ENCODE measurements around the gene ANKH.
"Not testable (repeated sequence)": the region's sequence is repeated elsewhere in the genome, so short reads cannot be mapped to it uniquely, and the experiment has no call there.

Gene ANKH

DNA sequence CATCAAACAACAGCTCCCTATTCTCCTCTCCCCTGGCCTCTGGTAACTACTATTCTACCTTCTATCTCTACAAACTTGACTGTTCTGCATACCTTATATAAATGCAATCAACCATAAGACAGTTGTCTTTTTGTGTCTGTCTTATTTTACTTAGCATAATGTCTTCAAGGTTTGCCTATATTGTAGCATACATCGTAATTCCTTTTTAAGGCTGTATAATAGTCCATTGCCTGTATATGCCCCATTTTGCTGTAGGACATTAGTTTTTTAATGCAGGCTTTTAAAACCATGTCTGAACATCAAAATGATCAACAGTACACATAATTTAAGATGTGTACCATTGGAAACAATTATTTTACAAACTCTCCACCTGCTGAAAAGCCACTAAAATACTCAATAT is 12.4 kb downstream of the ANKH start:
- no peak for FAIRE-seq
- DNase-seq (ENCODE audit: insufficient read length, low spot score): no peak

DNA sequence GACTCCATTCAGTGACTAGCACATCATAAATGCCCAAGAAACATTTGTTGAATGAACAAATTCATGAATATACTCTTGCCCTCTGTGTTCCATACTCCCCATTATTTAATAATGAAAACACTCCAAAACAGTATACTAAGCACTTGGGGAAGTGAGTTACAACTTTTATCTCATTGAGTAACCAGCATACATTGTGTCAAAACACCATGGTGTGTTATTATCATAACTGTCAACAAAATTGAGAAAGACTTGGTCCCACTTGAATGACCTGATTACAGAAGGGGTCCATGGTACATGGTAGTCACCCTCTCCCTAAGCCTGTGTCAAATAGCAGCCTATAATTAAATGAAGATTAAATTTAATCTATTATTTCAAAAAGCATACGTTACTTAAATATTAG is 16.2 kb downstream of the ANKH start:
- DNase-seq (ENCODE audit: insufficient read length, low spot score) (no peak), FAIRE-seq (no peak)

DNA sequence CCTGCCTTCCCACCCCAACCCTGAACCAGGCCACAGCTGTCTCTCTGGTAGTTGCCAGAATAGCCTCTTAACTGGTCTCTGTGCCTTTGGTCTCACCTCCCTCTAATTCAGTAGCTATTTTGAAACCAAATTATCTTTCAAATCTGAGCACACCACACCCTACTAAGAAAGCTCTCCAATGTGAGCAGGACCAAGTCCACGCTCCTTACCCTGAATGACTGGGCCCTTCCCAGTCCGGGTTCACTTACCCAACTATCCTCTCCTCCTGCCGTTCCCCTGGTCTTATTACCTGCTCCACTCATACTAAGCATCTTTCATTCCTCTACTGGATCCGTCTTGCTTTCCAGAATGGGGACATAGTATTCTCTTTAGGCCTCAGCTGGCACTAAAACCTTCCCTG is 16.8 kb downstream of the ANKH start:
- no peak for FAIRE-seq
- no peak for DNase-seq (ENCODE audit: insufficient read length, low spot score)

DNA sequence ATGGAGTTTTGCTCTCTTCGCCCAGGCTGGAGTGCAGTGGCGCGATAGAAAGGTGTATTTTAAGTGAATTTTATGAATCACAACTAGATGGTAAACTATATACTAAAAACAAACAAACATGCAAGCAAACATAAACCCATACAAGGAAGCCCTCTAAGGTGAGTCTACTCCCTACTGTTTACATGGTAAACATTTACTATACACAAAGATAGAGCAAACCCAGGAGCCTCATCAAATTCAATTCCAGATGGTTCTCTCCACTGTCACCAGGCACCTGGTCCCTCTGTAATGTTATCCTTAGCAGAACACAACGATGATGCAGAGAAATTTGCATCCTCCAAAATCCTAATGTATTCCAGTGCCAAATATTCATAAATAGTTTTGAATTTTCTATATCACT is 17.9 kb downstream of the ANKH start:
- DNase-seq (ENCODE audit: insufficient read length, low spot score) (no peak), FAIRE-seq (no peak)

DNA sequence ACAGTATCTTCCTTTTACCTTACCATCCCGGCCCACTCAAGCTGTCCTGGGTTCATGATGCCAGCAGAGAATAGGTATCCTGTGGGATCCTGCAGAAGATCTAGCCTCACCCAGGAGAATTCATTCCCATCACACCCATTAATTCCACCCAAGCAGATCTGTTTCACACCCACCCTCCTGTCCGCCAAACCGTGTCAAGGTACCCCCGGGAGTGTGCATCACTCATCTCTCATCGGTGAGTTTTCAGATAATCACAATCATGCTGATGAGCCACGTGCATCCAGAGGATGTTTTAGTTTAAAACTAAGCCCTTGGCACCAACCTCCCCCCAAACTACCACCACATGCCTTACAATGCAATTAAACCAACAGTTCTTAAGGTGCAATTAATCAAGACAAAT is 18.8 kb downstream of the ANKH start:
- no peak for DNase-seq (ENCODE audit: insufficient read length, low spot score)
- FAIRE-seq: no peak

DNA sequence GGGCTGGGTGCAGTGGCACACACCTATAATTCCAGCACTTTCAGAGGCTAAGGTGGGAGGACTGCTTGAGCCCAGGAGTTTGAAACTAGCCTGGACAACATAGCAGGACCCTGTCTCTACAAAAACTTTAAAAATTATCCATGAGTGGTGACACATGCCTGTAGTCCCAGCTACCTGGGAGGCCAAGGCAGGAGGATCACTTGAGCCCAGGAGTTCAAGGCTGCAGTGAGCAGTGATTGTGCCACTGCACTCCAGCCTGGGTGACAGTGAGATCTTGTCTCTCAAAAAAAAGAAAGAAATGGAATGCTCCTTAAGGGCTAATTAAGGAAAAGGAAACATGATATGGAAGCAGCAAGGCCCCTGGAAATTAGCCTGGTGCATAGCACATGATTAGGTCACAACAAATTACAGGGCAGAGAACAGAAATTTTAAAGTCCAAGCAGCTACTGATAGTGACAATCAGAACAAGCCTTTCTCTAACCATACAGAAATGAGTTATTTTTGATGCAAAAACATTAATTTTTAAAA is 19.5 kb downstream of the ANKH start:
- no peak for FAIRE-seq
- DNase-seq (ENCODE audit: insufficient read length, low spot score): no peak

DNA sequence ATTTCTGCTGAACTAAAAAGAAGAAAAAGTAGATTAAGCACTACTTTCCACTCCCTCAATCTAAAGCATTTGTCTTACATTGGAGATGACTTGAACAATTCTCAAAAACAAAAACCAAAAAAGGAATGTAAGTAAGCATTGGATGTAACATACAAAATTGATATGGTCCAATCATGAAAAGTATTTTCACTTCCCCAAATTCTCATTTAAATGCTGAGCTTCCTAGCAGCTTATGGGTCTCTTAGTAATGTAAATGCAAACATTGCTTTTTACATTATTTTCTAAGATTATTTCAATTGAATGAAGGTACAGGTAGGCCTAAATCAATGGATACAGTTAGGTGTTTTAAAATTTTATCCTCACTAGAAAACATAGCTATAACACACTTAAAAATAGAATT is 20.0 kb downstream of the ANKH start:
- DNase-seq (ENCODE audit: insufficient read length, low spot score): no peak
- FAIRE-seq: no peak

DNA sequence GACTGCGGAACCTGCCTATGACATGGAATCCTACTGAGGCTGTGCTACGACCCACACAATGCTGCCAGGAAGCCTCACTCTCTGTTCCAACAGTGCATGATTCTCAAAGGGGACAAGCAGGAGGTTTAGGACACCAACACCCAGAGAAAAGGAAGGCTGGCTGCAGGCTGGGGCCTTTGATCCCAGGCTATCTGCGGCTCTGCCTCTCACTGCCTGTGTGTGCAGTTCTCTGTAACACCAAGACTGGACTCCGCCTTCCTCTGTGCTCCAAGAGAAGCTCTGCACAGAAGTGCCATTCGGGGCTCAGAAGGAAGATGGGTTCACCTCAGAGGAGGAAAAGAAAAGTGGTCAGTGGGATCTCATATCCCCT is 20.5 kb downstream of the ANKH start:
- DNase-seq (ENCODE audit: insufficient read length, low spot score) (no peak), FAIRE-seq (no peak)

DNA sequence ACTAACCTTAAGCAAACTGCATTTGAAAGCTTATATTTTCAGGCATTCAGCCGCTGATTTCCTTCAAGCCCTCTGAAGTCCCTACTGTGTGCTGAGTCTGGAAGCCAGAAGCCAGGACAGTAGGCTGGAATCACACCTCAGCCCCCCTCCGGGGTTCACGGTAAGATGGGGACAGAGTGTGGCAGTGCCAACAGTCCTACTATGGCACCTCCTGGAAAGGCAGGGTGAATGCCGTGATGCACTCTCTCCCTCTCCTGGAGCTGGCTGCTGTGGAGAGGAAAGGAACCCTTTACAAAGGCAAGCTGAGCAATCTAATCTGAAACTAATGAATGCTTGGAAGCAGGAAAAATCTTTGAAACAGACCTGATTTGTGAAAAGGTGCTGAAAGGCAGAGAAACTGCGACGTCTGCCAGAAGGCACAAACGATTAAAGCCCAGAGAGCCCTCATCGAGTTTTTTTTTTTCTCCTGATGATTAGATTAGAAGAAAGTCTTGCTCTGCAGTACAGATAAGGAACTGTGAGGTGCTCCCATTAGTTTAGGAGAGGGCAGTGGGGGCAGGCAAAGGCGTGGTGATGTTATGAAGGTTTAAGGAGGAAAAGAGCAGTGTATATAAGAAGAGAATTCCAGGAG is 21.0 kb downstream of the ANKH start:
- FAIRE-seq: no peak
- no peak for DNase-seq (ENCODE audit: insufficient read length, low spot score)

DNA sequence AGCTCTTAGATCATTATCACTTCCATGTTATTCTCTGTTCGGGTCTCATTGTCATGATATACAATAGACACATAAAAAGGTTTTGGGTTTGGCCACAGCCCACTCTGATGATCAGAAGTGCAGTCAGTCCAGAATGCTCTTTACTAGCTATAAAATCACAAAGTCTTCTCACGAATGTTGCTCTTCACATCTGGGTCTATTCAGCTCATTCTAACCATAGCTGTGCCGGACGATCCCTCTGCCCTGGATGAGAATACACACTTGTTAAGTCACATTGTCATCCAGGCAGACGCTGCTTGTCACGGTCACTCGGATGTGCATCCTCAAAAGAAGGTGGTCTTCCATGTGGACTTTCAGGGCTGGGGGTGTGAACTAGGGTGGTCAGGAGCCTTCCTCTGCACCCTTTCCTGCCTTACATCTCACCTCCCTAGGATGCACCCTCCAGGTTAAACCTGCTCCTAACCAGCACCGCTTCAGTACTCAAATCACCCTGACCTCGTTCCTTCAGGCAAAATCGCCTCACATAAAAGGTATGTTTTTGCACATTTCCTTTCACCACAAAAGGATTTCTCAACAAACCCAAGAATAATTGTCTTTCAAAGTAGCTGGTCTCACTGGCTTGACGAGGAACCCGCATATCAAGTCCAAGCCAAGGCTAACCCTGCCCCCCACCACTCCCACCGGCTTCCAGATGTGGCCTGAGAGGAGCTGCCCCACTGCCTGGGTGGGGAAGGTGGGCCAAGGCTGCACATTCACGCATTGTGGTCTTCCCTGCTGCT is 21.9 kb downstream of the ANKH start:
- no peak for DNase-seq (ENCODE audit: insufficient read length, low spot score)
- no peak for FAIRE-seq

DNA sequence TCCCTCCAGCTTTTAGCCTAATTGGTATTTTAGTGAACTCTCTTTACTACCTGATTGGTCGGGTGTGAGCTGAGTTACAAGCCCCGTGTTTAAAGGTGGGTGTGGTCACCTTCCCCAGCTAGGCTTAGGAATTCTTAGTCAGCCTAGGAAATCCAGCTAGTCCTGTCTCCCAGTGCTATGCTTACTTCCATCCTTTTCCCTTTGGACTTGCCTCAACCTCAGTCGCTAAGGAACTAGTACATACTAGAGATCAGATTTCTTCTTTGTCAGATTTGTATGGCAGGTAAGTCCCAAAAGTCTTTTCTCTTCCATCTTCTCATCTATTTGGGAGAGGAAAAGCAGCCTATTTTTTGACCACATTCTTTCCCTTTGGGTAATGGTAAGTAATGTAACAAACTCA is 22.6 kb downstream of the ANKH start:
- not testable (repeated sequence) for DNase-seq (ENCODE audit: insufficient read length, low spot score); FAIRE-seq

DNA sequence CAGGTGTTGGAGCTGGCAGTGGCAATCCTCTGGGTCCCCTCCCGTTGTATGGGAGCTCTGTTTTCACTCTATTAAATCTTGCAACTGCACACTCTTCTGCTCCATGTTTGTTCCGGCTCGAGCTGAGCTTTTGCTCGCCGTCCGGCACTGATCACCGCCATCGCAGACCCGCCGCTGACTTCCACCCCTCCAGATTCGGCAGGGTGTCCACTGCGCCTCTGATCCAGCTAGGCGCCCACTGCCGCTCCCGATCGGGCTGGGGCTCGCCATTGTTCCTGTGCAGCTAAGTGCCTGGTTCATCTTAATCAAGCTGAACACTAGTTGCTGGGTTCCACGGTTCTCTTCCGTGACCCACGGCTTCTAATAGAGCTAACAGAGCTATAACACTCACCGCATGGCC is 23.2 kb downstream of the ANKH start:
- DNase-seq (ENCODE audit: insufficient read length, low spot score) (no peak), FAIRE-seq (no peak)

DNA sequence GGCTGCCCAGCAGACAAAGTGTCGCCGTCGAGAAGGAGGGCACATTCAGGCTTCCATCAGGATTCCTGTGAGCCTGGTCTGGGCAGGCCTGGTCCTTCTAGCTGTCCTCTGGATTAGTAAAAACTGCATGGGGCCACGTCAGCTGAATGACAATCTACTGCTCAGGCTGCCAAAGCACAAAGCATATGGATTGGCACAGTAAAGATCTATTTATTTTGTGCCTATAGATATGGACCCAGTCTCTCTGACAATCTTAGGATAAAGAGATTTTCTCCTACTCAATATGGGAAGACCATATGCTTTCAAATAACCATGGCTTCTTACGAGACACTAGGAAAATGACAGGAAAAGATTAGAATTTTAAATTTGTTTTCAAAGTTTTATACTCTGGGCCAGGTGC is 24.1 kb downstream of the ANKH start:
- DNase-seq (ENCODE audit: insufficient read length, low spot score) (no peak), FAIRE-seq (no peak)

DNA sequence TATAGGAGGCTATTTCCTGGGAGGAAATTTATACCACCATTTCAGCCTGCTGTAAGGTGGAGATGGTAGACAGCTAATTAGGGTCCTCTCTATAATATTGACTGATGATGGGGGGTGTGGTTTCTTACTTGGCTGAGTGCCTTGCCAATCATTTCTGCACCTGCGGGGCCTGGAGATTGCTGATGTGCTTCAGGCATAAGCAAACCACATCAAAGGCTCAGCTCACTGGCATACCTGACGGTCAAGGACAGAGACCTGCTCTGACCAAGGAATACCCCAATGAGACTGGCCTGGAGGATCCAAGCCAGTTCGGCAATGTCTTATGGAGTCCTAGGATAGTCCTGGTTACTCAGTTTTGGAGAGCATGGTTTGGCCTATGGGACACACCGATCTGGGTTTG is 29.5 kb downstream of the ANKH start:
- no peak for DNase-seq (ENCODE audit: insufficient read length, low spot score)
- FAIRE-seq: no peak

DNA sequence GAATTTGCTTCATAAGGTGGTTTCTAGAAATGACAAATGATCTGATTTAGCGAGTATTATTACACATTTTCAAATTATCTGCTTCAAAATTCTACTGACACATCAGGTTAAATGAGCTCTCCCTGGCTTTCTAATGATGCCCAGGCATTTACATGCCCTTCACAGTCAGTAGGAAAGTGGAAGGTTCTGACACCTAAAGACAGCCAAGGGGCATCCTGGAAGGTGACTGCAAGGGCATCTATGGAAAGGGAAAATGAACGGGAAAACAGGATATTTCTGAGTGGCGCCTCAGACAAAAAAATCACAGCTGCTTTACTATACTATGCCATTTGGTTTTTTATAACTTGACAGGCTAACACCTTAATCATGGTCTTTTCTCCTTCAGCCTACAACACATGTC is 31.0 kb downstream of the ANKH start:
- no peak for FAIRE-seq
- no peak for DNase-seq (ENCODE audit: insufficient read length, low spot score)

DNA sequence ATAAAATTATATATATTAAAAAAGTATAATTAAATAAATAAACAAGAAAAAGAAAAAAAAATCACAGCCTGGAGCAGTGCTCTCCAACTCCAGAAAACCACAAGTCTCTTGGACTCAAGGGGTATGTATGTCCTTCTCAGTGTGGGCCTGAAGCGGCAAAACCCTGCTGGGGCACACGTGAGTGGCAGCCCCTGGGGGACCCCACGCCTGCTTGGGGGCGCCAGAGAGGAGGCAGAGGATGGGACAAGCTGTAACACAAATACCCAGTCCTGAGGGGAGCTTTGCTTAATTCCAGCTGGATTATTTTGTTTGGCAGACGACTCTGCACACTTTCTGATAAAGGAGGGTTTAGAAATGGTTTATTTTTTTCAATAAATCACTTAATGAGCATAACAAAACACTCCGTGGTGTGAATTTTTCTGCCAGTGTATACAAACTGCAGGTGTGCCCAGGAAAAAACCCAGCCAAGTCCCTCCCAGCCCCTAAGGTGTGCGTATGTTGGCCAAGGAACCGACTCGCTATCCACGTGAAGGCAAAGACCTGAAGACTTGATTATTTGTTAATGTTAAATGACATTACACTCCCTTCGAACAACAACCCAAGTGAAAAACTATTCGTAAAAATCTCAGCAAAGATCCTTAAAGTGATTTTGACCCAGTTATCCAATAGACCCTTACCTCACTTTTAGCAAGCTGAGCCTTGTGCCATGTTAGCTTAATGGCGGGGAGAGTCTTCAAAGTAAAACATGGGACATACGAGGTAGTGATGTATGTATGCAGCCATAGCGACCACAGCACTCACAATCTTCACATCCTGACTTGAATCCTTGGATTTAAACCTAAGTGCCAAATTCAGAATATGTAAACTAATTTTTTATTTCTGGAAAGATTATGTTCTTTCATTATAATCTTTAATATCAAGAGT is 32.9 kb downstream of the ANKH start:
- FAIRE-seq (no peak), DNase-seq (ENCODE audit: insufficient read length, low spot score) (no peak)

DNA sequence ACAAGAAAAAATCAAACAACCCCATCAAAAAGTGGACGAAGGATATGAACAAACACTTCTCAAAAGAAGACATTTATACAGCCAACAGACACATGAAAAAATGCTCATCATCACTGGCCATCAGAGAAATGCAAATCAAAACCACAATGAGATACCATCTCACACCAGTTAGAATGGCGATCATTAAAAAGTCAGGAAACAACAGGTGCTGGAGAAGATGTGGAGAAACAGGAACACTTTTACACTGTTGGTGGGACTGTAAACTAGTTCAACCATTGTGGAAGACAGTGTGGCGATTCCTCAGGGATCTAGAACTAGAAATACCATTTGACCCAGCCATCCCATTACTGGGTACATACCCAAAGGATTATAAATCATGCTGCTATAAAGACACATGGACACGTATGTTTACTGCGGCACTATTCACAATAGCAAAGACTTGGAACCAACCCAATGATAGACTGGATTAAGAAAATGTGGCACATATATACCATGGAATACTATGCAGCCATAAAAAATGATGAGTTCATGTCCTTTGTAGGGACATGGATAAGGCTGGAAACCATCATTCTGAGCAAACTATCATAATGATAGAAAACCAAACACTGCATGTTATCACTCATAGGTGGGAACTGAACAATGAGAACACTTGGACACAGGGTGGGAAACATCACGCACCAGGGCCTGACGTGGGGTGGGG is 34.0 kb downstream of the ANKH start:
- FAIRE-seq; DNase-seq (ENCODE audit: insufficient read length, low spot score): not testable (repeated sequence)

DNA sequence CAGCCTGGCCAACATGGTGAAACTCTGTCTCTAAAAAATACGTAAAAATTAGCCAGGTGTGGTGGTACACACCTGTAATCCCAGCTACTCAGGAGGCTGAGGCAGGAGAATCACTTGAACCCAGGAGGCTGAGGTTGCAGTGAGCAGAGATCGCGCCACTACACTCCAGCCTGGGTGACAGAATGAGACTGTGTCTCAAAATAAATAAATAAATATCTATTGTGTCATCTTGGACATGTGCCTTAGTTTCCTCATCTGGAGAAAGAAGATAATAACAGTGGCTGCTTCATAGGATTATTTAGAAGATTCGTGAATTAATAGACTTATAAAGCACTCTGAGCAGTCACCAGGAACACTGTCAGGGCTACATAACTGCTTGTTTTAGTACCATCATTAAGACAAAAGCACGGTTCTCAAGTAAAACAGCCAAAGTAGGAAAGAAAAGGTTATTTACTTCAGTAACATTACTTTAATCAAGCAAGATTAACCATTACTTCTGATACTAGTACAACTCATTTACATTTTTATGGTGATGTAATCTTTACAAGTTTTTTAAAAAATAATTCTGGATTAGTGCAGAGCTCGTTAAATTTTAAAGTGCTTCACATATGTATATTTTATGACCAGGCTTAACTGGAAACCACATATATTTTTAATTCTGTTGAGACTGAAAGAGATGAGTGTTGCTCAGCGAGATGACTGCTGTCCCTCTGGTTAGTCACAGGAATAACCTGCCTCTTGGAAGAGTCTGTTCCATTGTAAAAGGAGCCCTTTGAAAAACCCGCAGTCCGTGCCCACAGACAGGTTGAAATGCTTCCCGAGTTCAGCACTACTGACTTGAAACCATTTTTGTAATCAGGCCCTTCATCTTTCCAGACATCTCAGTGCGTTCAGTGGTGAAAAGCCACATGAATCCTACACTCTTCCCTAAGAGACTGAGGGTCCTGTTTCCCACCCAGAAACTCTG is 36.7 kb downstream of the ANKH start:
- no peak for FAIRE-seq
- DNase-seq (ENCODE audit: insufficient read length, low spot score): no peak

DNA sequence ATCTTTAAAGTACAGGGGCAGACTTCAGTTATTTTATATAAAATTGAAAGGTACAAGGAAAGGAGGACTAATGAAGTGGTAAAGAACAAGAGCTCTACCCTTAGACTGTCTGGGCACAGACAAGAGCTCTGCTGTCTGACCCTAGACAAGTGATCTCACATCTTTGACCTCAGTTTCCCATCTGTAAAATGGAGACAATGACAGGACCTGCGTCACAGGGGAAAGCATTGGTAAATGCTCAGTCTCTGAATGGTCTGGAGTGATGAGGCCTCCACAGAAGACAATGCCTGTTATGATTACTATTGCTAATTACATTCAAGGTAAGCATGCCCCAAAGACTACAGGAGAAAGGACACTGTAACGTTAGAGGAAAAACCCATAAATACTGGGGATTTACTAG is 37.5 kb downstream of the ANKH start:
- no peak for DNase-seq (ENCODE audit: insufficient read length, low spot score)
- FAIRE-seq: no peak

DNA sequence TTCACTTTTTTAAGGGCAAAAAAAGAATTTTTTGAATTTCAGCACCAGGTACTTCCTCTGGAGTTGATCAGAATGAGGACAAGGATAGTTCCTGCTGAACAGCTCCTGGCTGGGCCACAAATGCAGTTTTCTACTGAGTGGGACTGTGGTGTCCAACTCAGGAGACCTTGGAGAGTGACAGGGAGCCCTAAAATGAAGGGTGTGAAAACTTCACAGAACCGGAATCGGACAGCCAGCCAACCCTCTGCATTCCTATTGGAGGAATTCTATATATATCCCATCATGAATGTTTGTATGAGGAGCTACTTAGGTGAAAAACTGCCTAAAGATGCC is 40.6 kb downstream of the ANKH start:
- FAIRE-seq (no peak), DNase-seq (ENCODE audit: insufficient read length, low spot score) (no peak)

All from GM19239 (cell line).